NCI-H2081 treated with DMSO at 0.1 percent for 48 hours (cell line): ENCODE data around the gene ANKRD33B.
"Not testable (repeated sequence)": the region's sequence is repeated elsewhere in the genome, so short reads cannot be mapped to it uniquely, and the experiment has no call there.

Source experiments
- DNase-seq: peaks from one replicate; lab custom pipeline; 2025; lab: John Stamatoyannopoulos, UW

ANKRD33B gene

GRCh38 chr5:10537624-10538023 is 26.2 kb upstream of the ANKRD33B start:
- DNase-seq, result no peak

GRCh38 chr5:10538103-10538788 is 25.6 kb upstream of the ANKRD33B start:
- no peak for DNase-seq

- no peak for DNase-seq
Measured at GRCh38 chr5:10538789-10539686, 24.8 kb upstream of the ANKRD33B start.

GRCh38 chr5:10539687-10539998 is 24.2 kb upstream of the ANKRD33B start:
- no peak for DNase-seq

GRCh38 chr5:10540036-10540544 is 23.8 kb upstream of the ANKRD33B start:
- DNase-seq, result no peak

GRCh38 chr5:10540951-10541646 is 22.8 kb upstream of the ANKRD33B start:
- no peak for DNase-seq

- DNase-seq, result no peak
Measured at GRCh38 chr5:10542055-10542550, 21.8 kb upstream of the ANKRD33B start.

GRCh38 chr5:10543585-10544040 is 20.3 kb upstream of the ANKRD33B start:
- DNase-seq, result no peak

- DNase-seq, result no peak
Measured at GRCh38 chr5:10545084-10545483, 18.8 kb upstream of the ANKRD33B start.

- no peak for DNase-seq
Measured at GRCh38 chr5:10546186-10546585, 17.7 kb upstream of the ANKRD33B start.

- no peak for DNase-seq
Measured at GRCh38 chr5:10548418-10549122, 15.3 kb upstream of the ANKRD33B start.

- not testable (repeated sequence) for DNase-seq
Measured at GRCh38 chr5:10549123-10549514, 14.8 kb upstream of the ANKRD33B start.

- DNase-seq, result no peak
Measured at GRCh38 chr5:10550222-10550995, 13.5 kb upstream of the ANKRD33B start.

GRCh38 chr5:10551782-10552138 is 12.1 kb upstream of the ANKRD33B start:
- no peak for DNase-seq

GRCh38 chr5:10552183-10553143 is 11.4 kb upstream of the ANKRD33B start:
- no peak for DNase-seq

- no peak for DNase-seq
Measured at GRCh38 chr5:10553476-10553875, 10.4 kb upstream of the ANKRD33B start.

GRCh38 chr5:10555277-10555684 is 8.6 kb upstream of the ANKRD33B start:
- no peak for DNase-seq

GRCh38 chr5:10556289-10556807 is 7.5 kb upstream of the ANKRD33B start:
- no peak for DNase-seq

- no peak for DNase-seq
Measured at GRCh38 chr5:10556893-10557746, 6.8 kb upstream of the ANKRD33B start.
